Colonic mucosa (tissue), 4 donors: ENCODE data around the gene LTB4R2. TPM values are rescaled to one million over a fixed set of nuclear protein-coding genes. Genes with fewer than 3 reads are reported as not detected.

ENCODE experiments used
- DNase-seq: peaks from one replicate; pipeline ENCODE4 v3.0.0-alpha.2; 2020
- H3K27ac ChIP-seq: fragments of 200-600 bp; one replicate; pipeline ENCODE4 v1.8.0; 2021
- H3K27me3 ChIP-seq: fragments of 200-600 bp; one replicate; pipeline ENCODE4 v1.8.0; 2021
- H3K36me3 ChIP-seq: fragments of 200-600 bp; one replicate; pipeline ENCODE4 v1.8.0; 2021
- H3K4me1 ChIP-seq: fragments of 200-600 bp; one replicate; pipeline ENCODE4 v1.8.0; 2021; ENCODE audit warnings: mild to moderate bottlenecking
- H3K4me3 ChIP-seq: fragments of 200-600 bp; one replicate; pipeline ENCODE4 v1.8.0; 2021
- H3K9ac ChIP-seq, 2 donors: one replicate each; pipeline ENCODE4 v1.7.0; 2013; ENCODE audit warnings: control low read depth in 2 of 2, low read depth in 2 of 2, low read length in 2 of 2
- H3K9me3 ChIP-seq: fragments of 200-600 bp; one replicate; pipeline ENCODE4 v1.8.0; 2021
- CTCF ChIP-seq: fragments of 200-600 bp; IDR thresholded peaks from one replicate; pipeline ENCODE4 v1.8.0; 2022; ENCODE audit warnings: antibody characterized with exemption, mild to moderate bottlenecking
- intact Hi-C: fragments of 100-400 bp; cut with DNase I; formaldehyde crosslinking; loops from one replicate; pipeline ENCODE4 v1.14.1; 2022
- total RNA-seq, 2 donors: library from RNA; stranded (reverse); fragmentation: NEBNext Ultra II Directional in 1 of 2; extraction: Animal tissue kit (Norgen Biotek cat#: 25700) in 1 of 2; gene quantifications; one replicate each; pipeline ENCODE4 v1.2.1, GENCODE V29; 2021
- donor health status: healthy.
- donor health status: DM: no; HTN: no; CAD: no.
- donor health status: DM: no; HTN: no; CAD: no.

LTB4R2 gene
- total RNA-seq, 2 donors from 2014 or later: 2.7 to 7.8 TPM

DNA sequence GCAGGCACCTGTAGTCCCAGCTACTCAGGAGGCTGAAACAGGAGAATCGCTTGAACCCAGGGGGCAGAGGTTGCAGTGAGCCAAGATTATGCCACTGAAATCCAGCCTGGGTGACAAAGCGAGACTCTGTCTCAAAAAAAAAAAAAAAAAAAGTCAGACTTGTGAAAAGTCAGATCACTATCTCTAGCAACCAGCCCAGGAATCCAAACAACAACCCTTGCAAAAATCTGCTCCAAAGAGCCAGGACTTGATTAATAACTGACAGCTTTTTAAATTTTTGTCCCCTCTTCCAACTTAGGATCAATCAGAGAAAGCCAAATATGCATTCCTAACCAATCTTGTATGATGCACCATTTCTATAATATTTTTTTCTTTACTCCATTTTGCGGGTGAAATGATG, 50.3 kb downstream of the LTB4R2 start:
- H3K4me1 ChIP-seq: peaks cover under 1% of the 10 kb centered on the region
- TF ChIP-seq CTCF: no peak
- H3K9me3 ChIP-seq: no peaks in the 10 kb centered on the region

GRCh38 chr14:24361326-24361725, 51.4 kb downstream of the LTB4R2 start:
- no peak overlapping the region for H3K4me3 ChIP-seq
- H3K27ac ChIP-seq: no peak overlapping the region
- peaks cover 9% of the 10 kb centered on the region for H3K4me1 ChIP-seq
- no peaks in the 10 kb centered on the region for H3K27me3 ChIP-seq
- no peak overlapping the region for H3K9ac ChIP-seq
- no peak for TF ChIP-seq CTCF
- H3K36me3 ChIP-seq: no peaks in the 10 kb centered on the region
- no peaks in the 10 kb centered on the region for H3K9me3 ChIP-seq
- DNase-seq: no peak
- intact Hi-C loops: no loop called here

More for the DNA sequence above, 50.3 kb downstream of the LTB4R2 start:
- Histone ChIP-seq H3K27me3 (no peaks in the 10 kb centered on the region), H3K27ac (no peak overlapping the region), H3K4me3 (no peak overlapping the region), H3K36me3 (no peaks in the 10 kb centered on the region), H3K9ac (no peak overlapping the region)
- DNase-seq: no peak
- intact Hi-C loops: no loop called here

Other genes starting within 250 kb of the LTB4R2 start
- gene CPNE6, start 238.6 kb upstream of the LTB4R2 start, total RNA-seq: under 1 TPM in 1 of 2 donors, not detected in 1; 0.45 TPM
- 100 to 1,000 TPM; 133 to 173 TPM for gene PCK2, start 215.8 kb upstream of the LTB4R2 start, total RNA-seq
- 100 to 1,000 TPM in 1 of 2 donors, 10 to 100 TPM in 1; 89.2 to 106 TPM for gene DCAF11, start 195.4 kb upstream of the LTB4R2 start, total RNA-seq
- gene NRL, start 195.2 kb upstream of the LTB4R2 start, total RNA-seq: 1 to 10 TPM in 1 of 2 donors, under 1 TPM in 1; 0.88 to 2.7 TPM
- gene FITM1, start 179.5 kb upstream of the LTB4R2 start, total RNA-seq: 1 to 10 TPM in 1 of 2 donors, under 1 TPM in 1; 0.85 to 1.5 TPM
- gene PSME1, start 173.9 kb upstream of the LTB4R2 start, total RNA-seq: 100 to 1,000 TPM; 199 to 235 TPM
- 10 to 100 TPM; 21.1 to 49.6 TPM for gene EMC9, start 168.5 kb upstream of the LTB4R2 start, total RNA-seq
- gene PSME2, start 163.5 kb upstream of the LTB4R2 start, total RNA-seq: 100 to 1,000 TPM; 151 to 320 TPM
- gene RNF31, start 162.6 kb upstream of the LTB4R2 start, total RNA-seq: 10 to 100 TPM; 36.1 to 70.4 TPM
- gene IRF9, start 148.9 kb upstream of the LTB4R2 start, total RNA-seq: 10 to 100 TPM; 54.4 to 57.5 TPM
- 1 to 10 TPM; 5.1 TPM for gene REC8, start 138.1 kb upstream of the LTB4R2 start, total RNA-seq
- gene IPO4, start 121.3 kb upstream of the LTB4R2 start, total RNA-seq: 10 to 100 TPM; 19.3 to 78.2 TPM
- gene TM9SF1, start 114.7 kb upstream of the LTB4R2 start, total RNA-seq: 10 to 100 TPM; 58.8 to 65.6 TPM
- under 1 TPM; 0.19 to 0.49 TPM for gene TSSK4, start 104.4 kb upstream of the LTB4R2 start, total RNA-seq
- 10 to 100 TPM; 47.8 to 48.0 TPM for gene CHMP4A, start 96.7 kb upstream of the LTB4R2 start, total RNA-seq
- 10 to 100 TPM in 1 of 2 donors, 1 to 10 TPM in 1; 8.2 to 10.9 TPM for gene MDP1, start 94.1 kb upstream of the LTB4R2 start, total RNA-seq
- 100 to 1,000 TPM; 126 to 150 TPM for gene NEDD8, start 77.8 kb upstream of the LTB4R2 start, total RNA-seq
- 10 to 100 TPM; 57.9 to 68.1 TPM for gene GMPR2, start 77.2 kb upstream of the LTB4R2 start, total RNA-seq
- gene TINF2, start 67.5 kb upstream of the LTB4R2 start, total RNA-seq: 10 to 100 TPM; 45.5 to 45.7 TPM
- gene TGM1, start 47.0 kb upstream of the LTB4R2 start, total RNA-seq: 1 to 10 TPM in 1 of 2 donors, under 1 TPM in 1; 0.40 to 3.9 TPM
- gene RABGGTA, start 38.5 kb upstream of the LTB4R2 start, total RNA-seq: 10 to 100 TPM; 37.3 to 38.3 TPM
- gene DHRS1, start 10.4 kb upstream of the LTB4R2 start, total RNA-seq: 10 to 100 TPM; 38.0 to 42.4 TPM
- gene NOP9, start 10.3 kb upstream of the LTB4R2 start, total RNA-seq: 10 to 100 TPM; 23.8 to 49.8 TPM
- gene CIDEB, start 2.2 kb upstream of the LTB4R2 start, total RNA-seq: 10 to 100 TPM in 1 of 2 donors, 1 to 10 TPM in 1; 7.7 to 12.9 TPM
- 1 to 10 TPM; 1.5 to 4.0 TPM for gene LTB4R, start 1.4 kb downstream of the LTB4R2 start, total RNA-seq
- 10 to 100 TPM in 1 of 2 donors, 1 to 10 TPM in 1; 6.7 to 10.2 TPM for gene ADCY4, start 24.9 kb downstream of the LTB4R2 start, total RNA-seq
- 10 to 100 TPM; 30.1 to 38.2 TPM for gene RIPK3, start 29.9 kb downstream of the LTB4R2 start, total RNA-seq
- gene NFATC4, start 58.0 kb downstream of the LTB4R2 start, total RNA-seq: 10 to 100 TPM; 11.2 to 24.0 TPM
- gene NYNRIN, start 88.9 kb downstream of the LTB4R2 start, total RNA-seq: 10 to 100 TPM; 13.0 to 26.7 TPM
- gene CBLN3, start 119.5 kb downstream of the LTB4R2 start, total RNA-seq: 1 to 10 TPM; 1.8 to 2.0 TPM
- gene KHNYN, start 119.8 kb downstream of the LTB4R2 start, total RNA-seq: 10 to 100 TPM; 82.6 to 90.4 TPM
- 10 to 100 TPM; 32.5 to 40.9 TPM for gene SDR39U1, start 132.6 kb downstream of the LTB4R2 start, total RNA-seq
- gene CMA1, start 198.1 kb downstream of the LTB4R2 start, total RNA-seq: 1 to 10 TPM; 1.3 TPM